Measurements from ENCODE around the gene FLT3LG. TPM values are rescaled to one million over a fixed set of nuclear protein-coding genes. Genes with fewer than 3 reads are reported as not detected.

Gene FLT3LG
- total and polyA plus RNA-seq, 7 experiments from 2014 or later: 90.6 to 401 (median 168) TPM

DNA sequence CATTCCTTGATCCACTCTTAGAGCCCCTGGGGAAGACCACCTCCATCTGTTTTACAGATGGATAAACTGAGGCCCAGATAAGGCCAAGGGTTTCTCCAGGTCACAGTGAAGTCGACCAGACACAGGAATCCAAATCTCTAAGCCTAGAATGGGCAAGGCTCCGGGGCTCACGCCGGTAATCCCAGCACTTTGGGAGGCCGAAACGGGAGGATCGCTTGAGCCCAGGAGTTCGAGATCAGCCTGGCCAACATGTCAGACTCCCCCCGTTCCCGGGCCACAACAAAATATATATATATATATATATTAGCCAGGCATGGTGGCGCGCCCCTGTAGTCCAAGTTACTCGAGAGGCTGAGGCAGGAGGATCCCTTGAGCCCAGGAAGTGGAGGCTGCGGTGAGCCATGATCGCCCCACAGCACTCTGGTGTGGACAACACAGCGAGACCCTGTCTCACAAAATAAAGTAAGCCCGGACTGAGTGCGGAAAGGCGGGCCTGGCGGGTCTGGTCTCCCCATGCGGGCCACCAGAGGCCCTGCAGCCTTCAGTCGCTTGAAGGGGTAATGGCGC, 12.8 kb downstream of the FLT3LG start:
- ATAC-seq (no peak), DNase-seq (no peak)
- intact Hi-C loops (cut with micrococcal nuclease): loop anchor here (1.0 kb wide), 6 partner anchors 10 to 280 kb away; partner anchors contain the start of genes FLT3LG (in 2 of the 2), RPS11 (in 2 of the 2), ALDH16A1 (in 1 of the 2) and PIH1D1 (in 1 of the 2)
- peaks cover 19 to 26% of the 10 kb centered on the region in 2 donors for H3K4me1 ChIP-seq (ENCODE audit: control insufficient read depth in 2 of 2, insufficient read depth in 2 of 2, low read length in 2 of 2)
- Mint-ChIP-seq H3K27me3 (peaks cover 0 to 9% (median 0%) of the 10 kb centered on the region in 5 donors), H3K9me3 (peaks cover 0 to 12% (median 0%) of the 10 kb centered on the region in 11 donors), H3K4me3 (peak overlapping the region; percentile 95 to 99 (median 98)), H3K4me1 (peaks cover 23 to 51% (median 40%) of the 10 kb centered on the region in 7 donors), H3K36me3 (peaks cover 6 to 47% (median 21%) of the 10 kb centered on the region in 5 donors), H3K27ac (peak overlapping the region; percentile 89 to 99 (median 96))
- H3K27me3 ChIP-seq (ENCODE audit: control insufficient read depth in 2 of 2, insufficient read depth in 2 of 2, low read length in 2 of 2): no peaks in the 10 kb centered on the region
- H3K36me3 ChIP-seq (ENCODE audit: control insufficient read depth in 2 of 3, insufficient read depth in 3 of 3, low read length in 3 of 3): peaks cover 17 to 73% (median 36%) of the 10 kb centered on the region in 3 experiments
- no peak overlapping the region for H3K4me3 ChIP-seq (ENCODE audit: low read length)
- H3K27ac ChIP-seq (ENCODE audit: low read depth, low read length): peak overlapping the region; percentile 92
- POLR2A ChIA-PET: interaction anchor here (1.0 to 4.9 kb wide), 12 partner anchors 8 to 152 kb away, joined by 3 to 36 read pairs (median 7); partner anchors contain the start of genes ALDH16A1, FLT3LG, PIH1D1 and PRR12
- no peaks in the 10 kb centered on the region for H3K9me3 ChIP-seq (ENCODE audit: control insufficient read depth in 2 of 3, low read length in 3 of 3)
- CTCF ChIA-PET: interaction anchor here (1.1 kb wide), 1 partner anchor 16 kb away, joined by 3 read pairs; no protein-coding TSS in a partner anchor

DNA sequence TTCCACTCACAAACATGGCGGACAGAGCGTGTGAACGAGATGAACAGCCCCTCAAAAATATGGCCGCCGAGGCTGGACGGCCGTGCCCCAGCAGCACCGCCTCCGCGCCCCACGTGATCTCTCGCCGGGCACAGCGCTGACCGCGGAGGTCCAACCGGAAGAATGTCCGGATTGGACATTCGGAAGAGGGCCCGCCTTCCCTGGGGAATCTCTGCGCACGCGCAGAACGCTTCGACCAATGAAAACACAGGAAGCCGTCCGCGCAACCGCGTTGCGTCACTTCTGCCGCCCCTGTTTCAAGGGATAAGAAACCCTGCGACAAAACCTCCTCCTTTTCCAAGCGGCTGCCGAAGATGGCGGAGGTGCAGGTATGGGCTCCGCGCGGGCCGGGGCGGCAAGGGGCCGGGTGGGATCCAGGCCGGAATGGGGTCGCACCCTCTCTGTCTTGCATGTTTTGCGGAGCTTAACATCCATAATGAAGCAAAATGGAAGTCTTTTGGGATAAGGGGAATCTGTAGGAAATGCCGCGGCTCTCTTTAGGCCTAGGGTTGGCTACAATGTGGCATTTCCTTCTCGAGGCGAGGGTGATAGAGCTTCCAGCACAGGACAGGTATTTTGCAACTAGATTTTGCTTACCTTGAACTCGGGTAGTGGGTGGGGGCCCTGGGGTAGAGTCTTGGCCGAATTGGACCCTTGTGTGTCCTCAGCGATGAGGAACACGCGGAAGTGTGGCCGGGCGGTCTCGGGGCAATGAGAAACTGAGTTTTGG, 13.4 kb downstream of the FLT3LG start, which contains the start of gene RPL13A:
Gene RPL13A, plus strand, starts transcription at position 332 of the 769 bp plus-strand sequence. Its CDS starts 22 bp downstream, at position 354.
- H3K4me1 Mint-ChIP-seq: peaks cover 27 to 52% (median 42%) of the 10 kb centered on the region in 7 donors
- POLR2A ChIA-PET: interaction anchor here (0.7 to 3.0 kb wide), 26 partner anchors 9 to 390 kb away, joined by 3 to 36 read pairs (median 4); partner anchors contain the start of genes AKT1S1, ALDH16A1, FLT3LG and GFY
- ATAC-seq (peak; percentile 94), DNase-seq (peak; percentile 97 to 99 (median 99))
- peaks cover 7 to 50% (median 26%) of the 10 kb centered on the region in 5 donors for H3K36me3 Mint-ChIP-seq
- H3K27ac Mint-ChIP-seq: peak within 1 kb of the TSS; percentile 89 to 99 (median 96)
- Histone ChIP-seq H3K27ac (ENCODE audit: low read depth, low read length) (peak within 1 kb of the TSS; percentile 92), H3K27me3 (ENCODE audit: control insufficient read depth in 2 of 2, insufficient read depth in 2 of 2, low read length in 2 of 2) (no peaks in the 10 kb centered on the region), H3K4me1 (ENCODE audit: control insufficient read depth in 2 of 2, insufficient read depth in 2 of 2, low read length in 2 of 2) (peaks cover 19 to 26% of the 10 kb centered on the region in 2 donors), H3K9me3 (ENCODE audit: control insufficient read depth in 2 of 3, low read length in 3 of 3) (no peaks in the 10 kb centered on the region), H3K4me3 (ENCODE audit: low read length) (peak within 1 kb of the TSS; percentile 100), H3K36me3 (ENCODE audit: control insufficient read depth in 2 of 3, insufficient read depth in 3 of 3, low read length in 3 of 3) (peaks cover 23 to 73% (median 40%) of the 10 kb centered on the region in 3 experiments)
- peak within 1 kb of the TSS; percentile 95 to 99 (median 98) for H3K4me3 Mint-ChIP-seq
- peaks cover 0 to 12% (median 0%) of the 10 kb centered on the region in 11 donors for H3K9me3 Mint-ChIP-seq
- intact Hi-C loops (cut with micrococcal nuclease): loop anchor here (1.0 kb wide), 6 partner anchors 9 to 279 kb away; partner anchors contain the start of genes FLT3LG (in 2 of the 2), RPS11 (in 2 of the 2), ALDH16A1 (in 1 of the 2) and PIH1D1 (in 1 of the 2)
- peaks cover 0 to 9% (median 0%) of the 10 kb centered on the region in 5 donors for H3K27me3 Mint-ChIP-seq
- CTCF ChIA-PET: interaction anchor here (0.5 to 1.1 kb wide), 2 partner anchors 16 to 708 kb away, joined by 3 read pairs; no protein-coding TSS in a partner anchor

DNA sequence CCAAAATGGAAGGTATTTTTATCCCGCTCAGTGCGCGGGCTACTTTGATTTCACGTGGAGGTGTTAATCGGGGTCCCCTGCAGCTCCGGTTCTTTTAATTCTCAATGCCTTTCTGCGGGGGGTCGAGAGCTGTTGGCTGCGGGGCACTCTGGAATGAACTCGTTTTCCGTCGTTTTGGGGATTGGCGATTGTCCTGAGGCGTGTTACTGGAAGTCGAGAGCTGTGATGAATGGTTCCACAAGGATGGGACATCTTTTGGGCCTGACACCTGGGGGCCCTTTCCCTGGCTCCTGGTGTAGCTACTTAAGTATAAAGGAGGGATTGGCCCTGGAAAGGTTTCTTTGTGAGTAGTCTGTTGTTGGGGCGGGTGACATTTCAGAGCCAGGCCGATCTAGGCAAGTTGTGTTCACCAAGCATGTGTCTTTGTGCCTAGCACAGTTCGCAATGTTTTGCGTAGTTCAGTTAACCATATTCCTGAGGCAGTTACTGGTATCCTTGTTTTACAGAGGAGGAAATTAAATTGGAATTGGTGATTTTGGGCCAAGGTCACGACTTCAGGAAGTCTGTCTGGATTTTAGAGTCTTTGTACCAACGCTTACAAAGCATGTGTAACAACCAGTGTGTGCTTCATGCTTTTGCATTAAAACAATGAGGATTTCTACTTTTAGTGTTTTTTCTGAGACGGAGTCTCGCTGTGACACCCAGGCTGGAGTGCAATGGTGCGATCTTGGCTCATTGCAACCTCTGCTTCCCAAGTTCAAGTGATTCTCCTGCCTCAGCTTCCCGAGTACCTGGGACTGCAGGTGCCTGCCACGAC, 14.2 kb downstream of the FLT3LG start:
- H3K27ac Mint-ChIP-seq: peak overlapping the region; percentile 89 to 99 (median 96)
- no peak for DNase-seq
- peaks cover 0 to 9% (median 0%) of the 10 kb centered on the region in 5 donors for H3K27me3 Mint-ChIP-seq
- ChIA-PET POLR2A (interaction anchor here (0.7 to 3.0 kb wide), 29 partner anchors 10 to 389 kb away, joined by 3 to 36 read pairs (median 4); partner anchors contain the start of genes AKT1S1, ALDH16A1, FLT3LG and GFY), CTCF (interaction anchor here (0.5 to 1.9 kb wide), 4 partner anchors 15 to 709 kb away, joined by 3 to 4 read pairs (median 3); partner anchors contain the start of gene PIH1D1)
- peaks cover 13 to 57% (median 33%) of the 10 kb centered on the region in 5 donors for H3K36me3 Mint-ChIP-seq
- peak overlapping the region; percentile 92 for H3K27ac ChIP-seq (ENCODE audit: low read depth, low read length)
- peaks cover 25 to 73% (median 46%) of the 10 kb centered on the region in 3 experiments for H3K36me3 ChIP-seq (ENCODE audit: control insufficient read depth in 2 of 3, insufficient read depth in 3 of 3, low read length in 3 of 3)
- H3K9me3 ChIP-seq (ENCODE audit: control insufficient read depth in 2 of 3, low read length in 3 of 3): no peaks in the 10 kb centered on the region
- H3K4me1 ChIP-seq (ENCODE audit: control insufficient read depth in 2 of 2, insufficient read depth in 2 of 2, low read length in 2 of 2): peaks cover 19 to 32% of the 10 kb centered on the region in 2 donors
- peaks cover 0 to 12% (median 0%) of the 10 kb centered on the region in 11 donors for H3K9me3 Mint-ChIP-seq
- peaks cover 34 to 60% (median 48%) of the 10 kb centered on the region in 7 donors for H3K4me1 Mint-ChIP-seq
- no peaks in the 10 kb centered on the region for H3K27me3 ChIP-seq (ENCODE audit: control insufficient read depth in 2 of 2, insufficient read depth in 2 of 2, low read length in 2 of 2)
- ATAC-seq: no peak
- intact Hi-C loops (cut with micrococcal nuclease): no loop called here
- peak overlapping the region; percentile 95 to 99 (median 98) for H3K4me3 Mint-ChIP-seq
- peak overlapping the region; percentile 100 for H3K4me3 ChIP-seq (ENCODE audit: low read length)

DNA sequence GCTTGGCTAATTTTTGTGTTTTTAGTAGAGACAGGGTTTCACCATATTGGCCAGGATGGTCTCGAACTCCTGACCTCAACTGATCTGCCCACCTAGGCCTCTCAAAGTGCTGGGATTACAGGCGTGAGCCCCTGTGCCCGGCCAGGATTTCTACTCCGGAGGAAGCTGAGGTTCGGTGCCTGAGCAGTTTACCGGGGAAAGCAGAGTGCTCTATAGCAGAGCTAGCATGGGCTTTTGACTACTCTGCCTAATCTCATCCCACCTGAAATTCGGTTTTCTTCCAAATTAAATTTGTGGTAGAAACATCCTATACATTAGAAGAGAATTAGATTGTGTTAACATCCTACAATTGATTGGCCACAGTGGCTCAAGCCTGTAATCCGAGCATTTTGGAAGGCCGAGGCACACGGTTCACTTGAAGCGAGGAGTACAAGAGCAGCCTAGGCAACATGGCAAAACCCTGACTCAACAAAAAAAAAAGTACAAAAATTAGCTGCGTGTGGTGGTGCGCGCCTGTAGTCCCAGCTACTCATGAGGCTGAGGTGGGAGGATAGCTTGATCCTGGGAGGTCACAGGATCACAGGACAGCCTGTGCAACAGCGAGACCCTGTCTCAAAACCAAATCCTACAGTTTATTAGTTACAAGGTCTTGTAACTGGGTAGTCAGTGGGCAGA, 15.0 kb downstream of the FLT3LG start:
- Histone ChIP-seq H3K9me3 (ENCODE audit: control insufficient read depth in 2 of 3, low read length in 3 of 3) (no peaks in the 10 kb centered on the region), H3K4me3 (ENCODE audit: low read length) (peak overlapping the region; percentile 100), H3K36me3 (ENCODE audit: control insufficient read depth in 2 of 3, insufficient read depth in 3 of 3, low read length in 3 of 3) (peaks cover 25 to 66% (median 44%) of the 10 kb centered on the region in 3 experiments), H3K27ac (ENCODE audit: low read depth, low read length) (peak overlapping the region; percentile 92), H3K4me1 (ENCODE audit: control insufficient read depth in 2 of 2, insufficient read depth in 2 of 2, low read length in 2 of 2) (peaks cover 19 to 35% of the 10 kb centered on the region in 2 donors), H3K27me3 (ENCODE audit: control insufficient read depth in 2 of 2, insufficient read depth in 2 of 2, low read length in 2 of 2) (no peaks in the 10 kb centered on the region)
- intact Hi-C loops (cut with micrococcal nuclease): no loop called here
- no peak for DNase-seq
- POLR2A ChIA-PET: interaction anchor here (0.8 to 3.0 kb wide), 15 partner anchors 10 to 388 kb away, joined by 3 to 36 read pairs (median 5); partner anchors contain the start of genes AKT1S1, ALDH16A1, FLT3LG and NOSIP
- peaks cover 0 to 12% (median 0%) of the 10 kb centered on the region in 11 donors for H3K9me3 Mint-ChIP-seq
- no peak for ATAC-seq
- H3K27me3 Mint-ChIP-seq: peaks cover 0 to 9% (median 0%) of the 10 kb centered on the region in 5 donors
- H3K4me3 Mint-ChIP-seq: peak overlapping the region; percentile 95 to 99 (median 98)
- H3K4me1 Mint-ChIP-seq: peaks cover 30 to 61% (median 45%) of the 10 kb centered on the region in 7 donors
- H3K27ac Mint-ChIP-seq: peak overlapping the region; percentile 89 to 99 (median 96)
- CTCF ChIA-PET: interaction anchor here (0.6 to 1.9 kb wide), 3 partner anchors 38 to 82 kb away, joined by 3 to 4 read pairs (median 3); partner anchors contain the start of gene PIH1D1
- peaks cover 13 to 58% (median 33%) of the 10 kb centered on the region in 5 donors for H3K36me3 Mint-ChIP-seq

DNA sequence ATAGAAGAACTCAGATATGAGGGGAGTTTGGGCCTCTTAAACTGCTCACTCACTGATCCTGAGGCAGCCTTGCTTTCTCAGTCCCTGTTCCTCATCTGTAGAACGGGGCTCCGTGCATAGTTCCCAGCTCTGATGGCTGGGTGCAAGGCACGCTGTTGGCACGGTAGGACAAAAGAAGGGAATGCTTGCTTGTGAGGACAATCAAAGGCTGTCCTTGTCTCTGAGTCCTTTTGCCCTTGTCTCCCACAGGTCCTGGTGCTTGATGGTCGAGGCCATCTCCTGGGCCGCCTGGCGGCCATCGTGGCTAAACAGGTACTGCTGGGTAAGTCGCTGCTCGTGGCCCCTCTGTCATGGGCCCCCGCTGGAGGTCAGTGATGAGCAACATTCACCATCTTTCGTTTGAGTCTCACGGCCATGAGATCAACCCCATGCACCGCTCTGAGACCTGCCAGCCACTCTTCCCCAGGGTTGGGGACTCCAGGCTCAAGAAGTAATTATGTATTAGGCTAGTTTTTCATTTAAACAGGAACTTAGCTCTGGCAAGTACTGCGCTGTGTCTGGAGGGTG, 15.7 kb downstream of the FLT3LG start:
- CTCF ChIA-PET: interaction anchor here (0.6 to 1.9 kb wide), 2 partner anchors 64 to 82 kb away, joined by 3 to 4 read pairs; no protein-coding TSS in a partner anchor
- Mint-ChIP-seq H3K4me3 (peak overlapping the region; percentile 95 to 99 (median 98)), H3K27ac (peak overlapping the region; percentile 89 to 99 (median 96)), H3K36me3 (peaks cover 13 to 58% (median 33%) of the 10 kb centered on the region in 5 donors), H3K27me3 (peaks cover 0 to 9% (median 0%) of the 10 kb centered on the region in 5 donors), H3K9me3 (peaks cover 0 to 12% (median 0%) of the 10 kb centered on the region in 11 donors), H3K4me1 (peaks cover 29 to 56% (median 45%) of the 10 kb centered on the region in 7 donors)
- POLR2A ChIA-PET: interaction anchor here (0.8 to 3.0 kb wide), 13 partner anchors 11 to 387 kb away, joined by 3 to 36 read pairs (median 5); partner anchors contain the start of genes AKT1S1, ALDH16A1, FLT3LG and NOSIP
- no peaks in the 10 kb centered on the region for H3K9me3 ChIP-seq (ENCODE audit: control insufficient read depth in 2 of 3, low read length in 3 of 3)
- no peak for ATAC-seq
- peak overlapping the region; percentile 100 for H3K4me3 ChIP-seq (ENCODE audit: low read length)
- H3K27ac ChIP-seq (ENCODE audit: low read depth, low read length): peak overlapping the region; percentile 92
- H3K4me1 ChIP-seq (ENCODE audit: control insufficient read depth in 2 of 2, insufficient read depth in 2 of 2, low read length in 2 of 2): peaks cover 19 to 35% of the 10 kb centered on the region in 2 donors
- intact Hi-C loops (cut with micrococcal nuclease): no loop called here
- no peak for DNase-seq
- H3K27me3 ChIP-seq (ENCODE audit: control insufficient read depth in 2 of 2, insufficient read depth in 2 of 2, low read length in 2 of 2): no peaks in the 10 kb centered on the region
- peaks cover 25 to 66% (median 42%) of the 10 kb centered on the region in 3 experiments for H3K36me3 ChIP-seq (ENCODE audit: control insufficient read depth in 2 of 3, insufficient read depth in 3 of 3, low read length in 3 of 3)

Data from naive thymus-derived CD4-positive, alpha-beta T cell (primary cell).